ENCODE results near the gene OTOS.

The OTOS gene

GRCh38 chr2:240140511-240140910 lies at the start of gene OTOS:
TSS of gene OTOS (minus strand) at chr2:240140658. CDS start at chr2:240140326, 332 bp downstream.
- no peak for DNase-seq

DNA sequence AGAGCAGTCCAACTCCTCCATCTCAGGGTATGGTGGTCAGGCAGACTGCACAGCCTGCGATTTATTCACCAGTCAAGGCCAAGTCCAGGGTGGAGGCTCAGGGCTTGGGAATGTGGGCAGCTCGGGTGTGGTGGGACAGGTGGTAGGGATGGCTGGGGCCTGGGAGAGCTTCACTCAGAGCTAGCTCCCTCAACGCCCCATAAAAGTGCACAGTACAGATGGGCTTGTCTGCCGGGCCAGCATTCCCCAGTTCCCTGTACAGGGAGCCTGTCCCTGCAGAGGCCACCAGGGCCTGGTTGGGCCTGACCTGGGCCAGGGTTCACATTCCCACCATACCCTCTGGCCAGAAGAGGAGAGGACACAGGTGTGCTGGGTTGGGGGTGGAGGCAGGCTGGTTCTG lies 49.2 kb upstream of the OTOS start:
- DNase-seq = no peak

DNA sequence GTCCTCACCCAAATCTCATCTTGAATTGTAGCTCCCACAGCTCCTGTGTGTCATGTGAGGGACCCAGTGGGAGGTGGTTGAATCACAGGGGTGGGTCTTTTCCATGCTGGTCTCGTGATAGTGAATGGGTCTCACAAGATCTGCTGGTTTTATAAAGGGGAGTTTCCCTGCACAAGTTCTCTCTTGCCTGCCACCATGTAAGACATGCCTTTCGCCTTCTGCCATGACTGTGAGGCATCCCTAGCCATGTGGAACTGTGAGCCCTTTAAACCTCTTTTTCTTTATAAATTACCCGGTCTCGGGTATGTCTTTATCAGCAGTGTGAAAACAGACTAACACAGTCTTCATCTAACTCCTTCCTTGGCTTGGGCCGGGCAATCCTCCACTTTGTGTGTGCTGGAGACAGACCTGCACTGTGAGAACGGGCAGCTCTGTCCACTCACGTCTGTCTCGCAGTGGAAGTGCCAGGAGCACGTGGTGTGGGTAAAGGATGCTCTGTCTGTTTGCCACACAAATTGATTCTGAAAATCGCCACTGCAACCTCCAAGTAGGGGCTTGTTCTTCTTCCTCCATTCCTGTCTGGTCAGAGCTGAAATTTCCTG lies 47.6 kb upstream of the OTOS start:
- DNase-seq = no peak

DNA sequence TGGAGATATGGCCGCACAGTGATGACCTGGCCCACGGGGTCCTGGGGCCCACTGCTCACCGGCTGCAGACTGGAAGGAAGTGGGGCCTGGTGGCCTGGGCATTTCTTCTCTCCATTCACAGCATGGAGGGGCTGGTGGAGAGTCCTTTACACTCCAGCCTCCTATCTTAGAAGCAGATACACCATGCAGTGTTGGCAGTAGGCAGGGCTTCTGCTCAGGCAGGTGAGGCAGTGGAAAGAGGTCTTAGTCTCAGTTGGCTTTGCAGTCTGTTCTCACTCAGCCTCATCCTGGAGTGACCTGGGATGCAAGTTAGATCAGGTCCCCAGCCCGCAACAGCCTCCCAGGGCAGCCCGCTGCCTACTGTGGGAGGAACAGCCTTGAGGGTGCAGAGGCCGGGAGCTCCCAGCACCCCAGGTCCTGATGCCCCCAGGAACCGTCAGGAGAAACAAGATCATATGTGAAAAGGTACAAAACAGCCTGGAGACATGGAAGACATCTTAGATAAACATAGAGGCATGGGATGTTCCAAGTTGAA lies 45.8 kb upstream of the OTOS start:
- no peak for DNase-seq

GRCh38 chr2:240184656-240185055 lies 44.2 kb upstream of the OTOS start:
- no peak for DNase-seq

DNA sequence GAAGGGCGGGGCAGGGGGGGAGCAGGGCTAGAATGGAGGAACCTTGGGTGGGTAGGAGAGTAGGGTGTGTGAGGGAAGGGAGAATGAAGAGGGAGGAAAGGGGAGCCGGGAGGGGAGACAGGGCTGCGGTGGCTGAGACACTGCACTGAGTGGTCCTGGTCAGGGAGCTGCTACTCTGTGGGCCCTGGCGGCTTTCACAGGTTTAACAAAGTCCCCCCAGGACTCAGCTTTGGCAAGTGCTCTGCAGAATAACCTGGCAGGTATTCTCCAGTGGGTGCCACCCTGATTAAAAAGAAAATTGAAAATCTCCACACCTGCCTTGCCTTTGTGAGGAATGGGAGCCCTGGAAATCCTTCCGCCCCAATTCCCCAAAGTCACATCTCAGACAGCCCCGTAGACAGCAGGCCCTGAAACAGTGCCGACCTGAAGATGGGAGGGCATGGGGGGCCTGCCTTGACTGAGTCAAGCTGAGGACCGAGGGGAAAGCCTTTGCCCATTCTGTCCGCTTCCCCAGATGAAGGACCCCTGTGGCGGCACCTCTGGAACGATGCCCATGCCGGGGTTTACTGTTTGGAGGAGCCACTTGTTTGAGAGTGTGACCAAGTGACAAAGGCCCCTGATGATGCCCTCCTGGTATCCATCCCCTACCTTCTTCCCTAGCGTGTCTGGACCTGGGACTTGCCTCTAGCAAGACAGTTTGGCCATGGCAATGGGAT lies 43.6 kb upstream of the OTOS start:
- DNase-seq = no peak

GRCh38 chr2:240183006-240183874 lies 42.8 kb upstream of the OTOS start:
- no peak for DNase-seq

DNA sequence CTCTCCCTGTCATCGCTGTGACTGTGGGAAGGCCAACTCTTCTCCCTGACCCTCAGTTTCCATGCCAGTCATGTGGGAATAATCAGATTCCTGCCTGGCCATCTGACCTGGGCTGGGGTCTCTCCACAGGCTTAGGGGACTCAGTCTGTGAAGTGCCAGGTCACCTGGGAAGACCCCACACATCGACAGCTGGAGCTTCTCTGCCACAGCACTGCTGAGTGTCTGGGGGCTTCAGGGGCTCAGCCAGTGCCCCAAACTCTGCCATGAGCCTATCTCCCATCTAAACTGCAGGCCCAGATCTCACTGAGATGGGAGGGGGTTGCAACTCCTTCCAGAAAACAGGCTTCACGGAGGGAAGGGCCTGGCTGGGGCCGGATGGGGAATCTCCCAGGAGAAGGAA lies 42.0 kb upstream of the OTOS start:
- no peak for DNase-seq

DNA sequence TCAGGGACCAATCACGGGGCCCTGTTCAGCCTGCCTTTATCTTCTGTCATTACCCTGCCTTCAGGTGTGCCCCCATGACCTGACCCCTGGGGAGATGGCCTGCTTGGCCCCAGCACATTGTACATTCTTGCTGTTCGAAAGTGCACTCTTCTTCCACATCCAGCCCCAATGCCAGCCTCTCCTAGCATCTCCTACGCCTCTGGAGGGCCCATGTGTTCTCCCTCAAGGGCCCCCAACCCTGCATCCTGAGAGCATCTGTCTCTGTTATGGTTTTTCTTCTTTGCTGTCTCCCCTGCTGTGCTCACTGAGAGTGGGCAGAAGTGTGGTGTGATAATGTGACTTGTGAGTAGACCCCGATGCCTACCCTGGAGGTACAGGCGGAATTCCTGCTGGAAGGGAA lies 41.5 kb upstream of the OTOS start:
- DNase-seq = no peak

DNA sequence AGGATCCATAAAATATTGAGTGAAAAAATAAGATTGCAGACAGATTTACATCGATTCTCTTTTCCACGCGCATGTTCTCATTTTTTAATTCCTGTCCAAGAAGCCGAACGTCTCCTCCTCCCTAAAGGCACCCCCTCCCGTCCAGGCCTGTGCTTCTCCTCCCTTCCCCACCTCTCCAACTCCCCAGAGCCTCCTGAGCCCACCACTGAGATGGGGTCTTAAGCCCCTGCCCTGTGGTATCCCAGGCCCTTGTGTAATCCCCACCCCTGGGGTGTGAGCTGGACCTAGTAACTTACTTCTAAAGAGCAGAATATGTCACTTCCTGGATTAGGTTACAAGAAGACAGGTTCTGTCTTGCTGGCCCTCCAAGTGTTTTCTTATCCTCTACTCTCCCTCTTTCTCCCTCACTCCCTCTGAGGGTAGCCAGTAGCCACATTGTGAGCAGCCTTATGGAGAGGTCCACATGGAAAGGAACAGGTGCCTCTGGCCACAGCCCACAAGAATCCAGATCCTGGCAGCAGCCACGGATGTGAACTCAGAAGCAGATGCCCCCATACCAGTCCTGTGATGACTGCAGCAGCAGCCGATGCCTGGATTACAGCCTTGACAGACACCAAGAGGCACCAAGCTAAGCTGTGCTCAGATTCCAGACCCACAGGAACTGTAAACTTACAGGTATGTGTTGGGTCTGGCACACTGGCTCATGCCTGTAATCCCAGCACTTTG lies 39.6 kb upstream of the OTOS start:
- no peak for DNase-seq

GRCh38 chr2:240179186-240179815 lies 38.8 kb upstream of the OTOS start:
- DNase-seq = no peak

GRCh38 chr2:240178564-240178963 lies 38.1 kb upstream of the OTOS start:
- no peak for DNase-seq

- DNase-seq = no peak
Measured at GRCh38 chr2:240174496-240174895, 34.0 kb upstream of the OTOS start.

- DNase-seq = no peak
Measured at GRCh38 chr2:240172071-240172895, 31.8 kb upstream of the OTOS start.

DNA sequence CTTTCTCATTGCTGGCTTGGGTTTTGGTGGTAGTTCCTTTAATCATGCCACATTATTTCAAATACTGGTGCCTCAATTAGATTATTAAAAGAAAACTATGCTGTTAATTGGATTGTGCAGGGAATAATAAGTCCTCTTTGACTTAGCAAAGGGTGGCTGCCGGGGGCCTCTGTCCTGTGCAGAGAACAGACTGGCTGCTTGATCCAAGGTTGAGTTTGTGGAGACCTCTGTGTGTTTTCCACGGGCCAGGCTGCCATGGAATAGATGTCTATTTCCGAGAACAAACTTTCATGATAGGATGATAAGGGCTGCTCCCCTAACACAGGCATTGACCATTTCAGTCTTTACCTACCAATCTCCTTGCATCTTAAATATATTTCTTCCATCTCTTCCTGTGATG lies 30.4 kb upstream of the OTOS start:
- DNase-seq = no peak

GRCh38 chr2:240170354-240170735 lies 29.9 kb upstream of the OTOS start:
- DNase-seq = no peak

- DNase-seq = no peak
Measured at GRCh38 chr2:240169486-240170353, 29.3 kb upstream of the OTOS start.

- DNase-seq = no peak
Measured at GRCh38 chr2:240168546-240169361, 28.3 kb upstream of the OTOS start.

- DNase-seq = no peak
Measured at GRCh38 chr2:240168041-240168440, 27.6 kb upstream of the OTOS start.

DNA sequence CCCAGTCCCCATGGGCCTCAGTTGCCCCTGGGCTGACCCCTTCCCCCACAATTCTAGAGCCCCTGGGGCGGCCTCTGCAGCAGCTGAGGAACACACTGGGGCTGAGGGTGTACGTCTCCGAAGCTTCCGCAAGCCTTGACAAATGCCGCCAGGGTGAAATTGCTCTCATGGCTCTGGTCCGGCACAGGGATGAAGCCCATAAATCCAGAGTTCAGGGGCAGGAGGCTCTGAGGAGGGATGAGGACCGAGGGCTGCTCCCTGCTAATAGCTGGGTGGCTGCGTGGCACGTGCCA lies 27.1 kb upstream of the OTOS start:
- no peak for DNase-seq
